HPDE6-E6E7 (cell line): ENCODE results near the gene SERPINC1.
A peak's percentile ranks its signal among the peaks of the same experiment; 100 is the strongest.
"Not testable (repeated sequence)": the region's sequence is repeated elsewhere in the genome, so short reads cannot be mapped to it uniquely, and the experiment has no call there.

Experiments
- DNase-seq: peaks from one replicate; pipeline ENCODE4 v3.0.0; 2011; ENCODE audit warnings: missing footprints; ENCODE audit errors: extremely low spot score

SERPINC1 gene

GRCh38 chr1:173893611-173894010 is 23.5 kb downstream of the SERPINC1 start:
- no peak for DNase-seq

- no peak for DNase-seq
These were observed 27.2 kb downstream of the SERPINC1 start for GRCh38 chr1:173889885-173890284.

GRCh38 chr1:173888749-173889148 is 28.4 kb downstream of the SERPINC1 start:
- DNase-seq: no peak

GRCh38 chr1:173887627-173888026 is 29.5 kb downstream of the SERPINC1 start:
- no peak for DNase-seq

- no peak for DNase-seq
These were observed 30.1 kb downstream of the SERPINC1 start for GRCh38 chr1:173886746-173887611.

GRCh38 chr1:173884701-173885100 is 32.4 kb downstream of the SERPINC1 start:
- no peak for DNase-seq

- not testable (repeated sequence) for DNase-seq
These were observed 36.0 kb downstream of the SERPINC1 start for GRCh38 chr1:173881117-173881516.

GRCh38 chr1:173878251-173878650 is 38.9 kb downstream of the SERPINC1 start:
- no peak for DNase-seq

GRCh38 chr1:173876732-173877131 is 40.4 kb downstream of the SERPINC1 start:
- no peak for DNase-seq

- no peak for DNase-seq
These were observed 45.6 kb downstream of the SERPINC1 start for GRCh38 chr1:173871500-173871899.

GRCh38 chr1:173871091-173871490 is 46.0 kb downstream of the SERPINC1 start:
- DNase-seq: no peak

GRCh38 chr1:173870252-173871075 is 46.7 kb downstream of the SERPINC1 start:
- DNase-seq: no peak

- no peak for DNase-seq
These were observed 48.1 kb downstream of the SERPINC1 start for GRCh38 chr1:173869021-173869359.

GRCh38 chr1:173868266-173869020 is 48.7 kb downstream of the SERPINC1 start, which contains the start of gene ZBTB37:
Gene ZBTB37, plus strand, starts transcription at chr1:173868380. Its CDS starts 1,846 bp downstream, at chr1:173870226.
- peak; percentile 92 for DNase-seq

- DNase-seq: no peak
These were observed 49.3 kb downstream of the SERPINC1 start, which contains the start of gene GAS5 for GRCh38 chr1:173867753-173868265. Gene GAS5, minus strand, starts transcription at chr1:173867989.

GRCh38 chr1:173867141-173867752 is 49.9 kb downstream of the SERPINC1 start:
- DNase-seq: no peak

GRCh38 chr1:173866413-173867115 is 50.6 kb downstream of the SERPINC1 start:
- no peak for DNase-seq

- DNase-seq: no peak
These were observed 51.5 kb downstream of the SERPINC1 start for GRCh38 chr1:173865468-173866164.

GRCh38 chr1:173864179-173864867 is 52.8 kb downstream of the SERPINC1 start:
- no peak for DNase-seq
